Fibroblast of villous mesenchyme (primary cell): ENCODE measurements around the gene SCYL3. TPM values are rescaled to one million over a fixed set of nuclear protein-coding genes. Genes with fewer than 3 reads are reported as not detected.

Source experiments
- DNase-seq: peaks from one replicate; pipeline ENCODE4 v3.0.0-alpha.2; 2010; ENCODE audit warnings: low read depth
- H3K4me3 ChIP-seq: 2 replicates; pipeline ENCODE4 v1.5.1; 2011; ENCODE audit warnings: low read depth, mild to moderate bottlenecking, low read length
- total RNA-seq: library from RNA; depleted of rRNA; stranded (reverse); fragments of >200 nt; gene quantifications from 2 replicates; pipeline ENCODE4 v1.2.3, GENCODE V29; 2012
- TF ChIP-seq, protein P1 (sequence below): IDR thresholded peaks from 2 replicates; pipeline ENCODE4 v1.5.1; 2012; ENCODE audit warnings: low read depth, mild to moderate bottlenecking, low read length; ENCODE audit not compliant: insufficient read depth

SCYL3 gene
- total RNA-seq, 1 donor: 10.4 TPM

DNA sequence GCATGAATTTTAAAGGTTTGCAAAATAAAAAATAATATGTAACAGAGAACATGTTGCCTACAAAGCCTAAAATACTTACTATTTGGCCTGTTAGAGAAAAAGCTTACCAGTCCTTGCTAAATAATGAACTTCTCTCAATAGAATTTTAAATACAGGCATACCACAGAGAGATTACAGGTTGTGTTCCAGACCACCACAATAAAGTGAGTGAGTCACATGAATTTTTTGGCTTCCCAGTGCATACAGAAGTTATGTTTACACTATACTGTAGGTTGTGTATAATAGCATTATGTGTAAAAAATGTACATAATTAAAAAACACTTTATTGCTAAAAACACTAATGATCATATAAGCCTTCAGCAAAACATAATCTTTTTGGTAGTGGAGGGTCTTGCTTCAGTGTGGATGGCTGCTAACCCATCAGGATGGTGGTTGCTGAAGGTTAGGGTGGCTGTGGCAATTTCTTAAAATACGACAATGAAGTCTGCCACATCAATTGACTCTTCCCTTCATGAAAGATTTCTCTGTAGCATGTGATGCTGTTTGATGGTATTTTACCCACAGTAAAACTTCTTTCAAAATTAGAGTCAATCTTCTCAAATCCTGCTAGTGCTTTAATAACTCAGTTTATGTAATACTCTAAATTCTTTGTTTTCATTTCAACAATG, 48.6 kb downstream of the SCYL3 start:
- no peak overlapping the region for H3K4me3 ChIP-seq
- TF ChIP-seq, protein P1, sequence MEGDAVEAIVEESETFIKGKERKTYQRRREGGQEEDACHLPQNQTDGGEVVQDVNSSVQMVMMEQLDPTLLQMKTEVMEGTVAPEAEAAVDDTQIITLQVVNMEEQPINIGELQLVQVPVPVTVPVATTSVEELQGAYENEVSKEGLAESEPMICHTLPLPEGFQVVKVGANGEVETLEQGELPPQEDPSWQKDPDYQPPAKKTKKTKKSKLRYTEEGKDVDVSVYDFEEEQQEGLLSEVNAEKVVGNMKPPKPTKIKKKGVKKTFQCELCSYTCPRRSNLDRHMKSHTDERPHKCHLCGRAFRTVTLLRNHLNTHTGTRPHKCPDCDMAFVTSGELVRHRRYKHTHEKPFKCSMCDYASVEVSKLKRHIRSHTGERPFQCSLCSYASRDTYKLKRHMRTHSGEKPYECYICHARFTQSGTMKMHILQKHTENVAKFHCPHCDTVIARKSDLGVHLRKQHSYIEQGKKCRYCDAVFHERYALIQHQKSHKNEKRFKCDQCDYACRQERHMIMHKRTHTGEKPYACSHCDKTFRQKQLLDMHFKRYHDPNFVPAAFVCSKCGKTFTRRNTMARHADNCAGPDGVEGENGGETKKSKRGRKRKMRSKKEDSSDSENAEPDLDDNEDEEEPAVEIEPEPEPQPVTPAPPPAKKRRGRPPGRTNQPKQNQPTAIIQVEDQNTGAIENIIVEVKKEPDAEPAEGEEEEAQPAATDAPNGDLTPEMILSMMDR: no peak
- DNase-seq: peak; percentile 29

- DNase-seq: no peak
- no peak overlapping the region for H3K4me3 ChIP-seq
Measured at GRCh38 chr1:169838942-169839341, 54.8 kb downstream of the SCYL3 start.

DNA sequence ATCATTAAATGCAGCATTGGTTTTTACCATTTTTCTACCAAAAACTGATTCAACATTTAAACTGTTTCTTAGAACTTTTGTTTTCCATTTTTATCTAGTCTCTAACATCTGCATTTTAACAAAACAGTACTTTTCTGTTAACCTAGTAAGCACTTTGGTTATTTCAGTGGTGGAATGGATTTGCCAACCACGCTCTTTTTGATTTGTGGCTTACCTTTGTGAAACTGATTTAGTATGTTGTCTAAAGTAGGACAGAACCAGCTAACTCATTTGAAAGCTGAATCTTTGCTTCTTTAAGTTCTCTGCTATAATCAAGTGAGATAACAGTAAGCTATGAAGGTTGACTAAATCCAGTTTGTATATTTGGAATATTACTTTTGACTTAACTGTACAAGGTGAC, 57.5 kb downstream of the SCYL3 start:
- TF ChIP-seq, protein P1: no peak
- DNase-seq: no peak

More at GRCh38 chr1:169838942-169839341, 54.8 kb downstream of the SCYL3 start:
- TF ChIP-seq, protein P1: no peak

DNA sequence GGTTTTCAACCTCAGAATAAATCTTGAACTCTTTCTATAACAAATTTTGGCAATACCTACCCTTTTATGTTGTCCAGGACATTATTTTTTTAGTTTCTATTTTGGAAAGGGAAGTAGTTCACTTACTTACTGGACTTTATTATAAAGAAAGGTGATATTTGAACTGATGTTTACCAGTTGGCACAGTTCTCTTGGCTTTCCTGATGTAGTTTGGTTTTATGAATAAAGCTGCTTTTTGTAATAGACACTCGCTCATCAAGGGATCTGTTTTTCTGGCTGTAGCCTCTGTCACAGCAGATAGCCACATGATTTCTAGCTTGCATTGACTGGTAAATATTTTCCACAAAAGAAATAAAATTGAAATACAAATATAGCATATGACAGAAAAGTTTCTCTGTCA, 58.0 kb downstream of the SCYL3 start:
- TF ChIP-seq, protein P1: no peak
- no peak for DNase-seq
- H3K4me3 ChIP-seq: no peak overlapping the region

More for the DNA sequence above, 57.5 kb downstream of the SCYL3 start:
- H3K4me3 ChIP-seq: no peak overlapping the region

GRCh38 chr1:169834869-169835268, 58.8 kb downstream of the SCYL3 start:
- TF ChIP-seq, protein P1: no peak
- H3K4me3 ChIP-seq: no peak overlapping the region
- no peak for DNase-seq

DNA sequence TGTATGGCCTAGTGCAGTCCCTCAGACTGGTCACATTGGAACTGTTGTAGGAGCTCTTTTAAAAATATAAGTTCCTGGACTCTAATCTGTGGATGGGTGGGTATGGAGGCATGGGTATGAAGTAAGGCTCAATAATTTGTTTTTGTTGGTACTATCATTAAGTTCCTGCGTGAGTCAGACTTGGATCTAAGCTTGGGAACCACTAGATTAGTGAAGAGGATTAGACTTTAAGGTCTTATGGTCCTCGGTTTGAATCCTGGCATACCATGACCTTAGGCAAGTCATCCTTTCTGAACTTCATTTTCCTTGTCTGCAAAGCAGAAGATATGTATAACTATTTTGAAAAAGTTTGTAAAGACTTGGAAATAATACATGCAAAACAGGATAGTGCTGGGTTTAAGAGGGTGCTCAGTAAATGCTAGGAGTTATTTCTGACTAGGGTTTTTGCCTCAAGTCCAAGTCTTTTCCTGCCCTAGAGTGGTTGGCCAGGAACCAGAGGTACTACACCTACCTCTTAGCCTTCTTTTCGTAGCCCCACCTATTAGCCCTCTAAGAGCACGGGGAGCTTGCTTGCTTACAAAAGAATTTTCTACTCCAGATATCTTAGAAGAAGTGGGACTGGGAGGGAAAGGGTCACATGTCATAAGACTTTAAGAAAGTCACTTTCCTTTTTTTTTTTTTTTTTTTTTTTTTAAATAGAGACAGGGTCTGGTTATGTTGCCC, 60.4 kb downstream of the SCYL3 start:
- H3K4me3 ChIP-seq: no peak overlapping the region
- TF ChIP-seq, protein P1: no peak
- DNase-seq: no peak
